Right renal cortex interstitium (tissue), 3 donors: ENCODE results near the gene C10orf105. TPM values are rescaled to one million over a fixed set of nuclear protein-coding genes. Genes with fewer than 3 reads are reported as not detected.

Experiments used
- DNase-seq, 3 donors: peaks; one replicate each; pipeline ENCODE4 v3.0.0-alpha.2; 2013; ENCODE audit warnings: low read depth in 3 of 3, low spot score in 2 of 3
- polyA plus RNA-seq, 3 donors: library from polyadenylated mRNA; unstranded; fragments of 120-200 nt; gene quantifications; one replicate each; pipeline ENCODE4 v1.2.1, GENCODE V29; 2013; ENCODE audit not compliant: insufficient read length in 3 of 3

C10orf105 gene
- polyA plus RNA-seq, 3 donors: 0.04 to 0.17 (median 0.06) TPM

DNA sequence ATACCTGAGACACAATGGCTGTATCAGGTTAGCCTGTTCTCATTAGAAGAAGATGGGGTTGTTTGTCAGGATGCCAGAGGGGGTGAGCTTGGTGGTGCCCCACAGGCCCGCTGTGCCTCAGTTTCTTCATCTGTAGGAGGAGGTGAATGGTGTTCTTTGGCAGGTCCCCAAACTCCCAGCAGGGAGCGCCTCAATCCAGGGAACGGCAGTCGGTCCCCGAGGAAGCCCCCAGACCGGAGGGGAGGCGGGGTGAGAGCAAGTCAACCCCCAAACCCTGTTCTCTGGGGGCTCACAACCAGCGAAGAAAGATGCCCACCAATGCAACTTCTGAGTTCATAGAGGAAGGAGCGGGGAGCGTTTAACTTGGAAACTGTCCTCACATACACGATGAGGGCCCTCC is 16.0 kb downstream of the C10orf105 start:
- no peak for DNase-seq

DNA sequence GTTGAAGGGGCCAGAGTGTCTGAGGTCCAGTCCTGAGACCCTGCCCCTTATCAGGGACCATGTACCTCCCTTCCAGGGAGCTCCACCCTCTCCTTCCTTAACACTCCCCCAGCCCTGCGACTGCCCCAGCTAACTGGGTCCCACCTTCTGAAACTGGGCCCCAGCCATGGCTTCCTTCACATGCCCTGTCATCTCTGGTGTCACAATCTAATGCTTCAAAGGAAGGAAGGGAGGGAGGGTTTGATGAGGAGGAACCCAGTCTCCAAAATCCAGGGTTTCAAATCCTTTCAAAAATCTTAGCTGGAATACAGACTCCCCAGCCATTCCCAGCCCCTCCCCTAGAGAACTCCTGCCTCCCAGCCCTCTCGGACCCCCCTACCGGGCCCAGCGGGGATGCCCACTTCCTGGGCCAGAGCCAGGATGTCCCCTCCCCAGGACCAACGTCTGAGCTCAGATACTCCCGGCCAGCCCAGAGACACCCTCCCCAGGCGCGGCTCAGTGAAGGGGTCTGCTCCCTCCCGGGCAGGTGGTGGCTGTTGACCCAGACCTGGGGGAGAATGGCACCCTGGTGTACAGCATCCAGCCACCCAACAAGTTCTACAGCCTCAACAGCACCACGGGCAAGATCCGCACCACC is 18.0 kb downstream of the C10orf105 start:
- no peak for DNase-seq

DNA sequence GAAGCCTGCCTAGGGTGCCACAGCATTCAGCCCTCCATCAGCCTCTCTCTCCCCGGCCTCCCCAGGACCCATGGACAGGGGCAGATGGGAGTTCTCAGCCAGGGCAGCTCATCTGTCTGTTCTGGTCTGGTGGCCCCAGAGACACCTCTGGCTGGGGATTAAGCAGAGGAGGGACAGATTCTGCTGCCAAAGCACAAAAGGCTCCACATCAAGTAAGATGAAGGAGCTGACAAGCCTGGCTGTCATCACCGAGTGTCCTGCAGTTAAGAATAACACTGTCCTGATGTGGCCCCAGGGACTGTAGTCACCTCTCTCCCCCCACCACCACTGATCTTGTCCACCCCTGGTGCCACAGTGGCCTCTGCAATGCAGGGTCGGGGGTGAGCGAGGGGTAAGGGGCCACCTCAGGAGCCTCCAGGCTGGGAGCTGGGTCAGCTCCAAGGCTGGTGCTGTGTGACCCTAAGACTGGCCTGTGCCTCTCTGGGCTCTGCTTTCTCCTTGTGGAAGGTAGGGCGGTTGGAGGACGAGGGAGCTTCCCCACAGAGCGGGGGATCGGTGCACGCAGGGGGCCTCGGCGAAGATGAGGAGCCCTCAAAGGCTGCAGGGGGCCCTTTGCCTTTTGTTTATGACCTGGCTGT is 18.7 kb downstream of the C10orf105 start:
- no peak for DNase-seq

DNA sequence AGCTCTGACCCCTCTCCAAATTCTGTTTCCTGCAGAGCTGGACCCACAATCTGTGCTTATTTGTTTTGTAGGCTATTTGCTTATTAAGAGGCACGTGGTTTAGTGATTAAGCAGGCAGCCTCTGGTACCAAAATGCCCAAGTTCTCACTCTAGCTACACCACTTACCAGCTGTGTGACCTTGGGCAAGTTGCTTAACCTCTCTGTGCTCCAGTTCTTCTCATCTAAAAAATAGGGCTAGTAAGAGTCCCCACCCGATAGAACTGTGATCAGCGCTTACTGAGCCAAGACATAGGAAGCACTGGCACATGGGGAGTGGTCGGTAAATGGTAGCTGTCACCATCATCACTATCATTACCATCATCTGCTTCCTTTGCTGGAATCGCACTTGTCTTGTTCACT is 20.8 kb downstream of the C10orf105 start:
- DNase-seq: no peak

DNA sequence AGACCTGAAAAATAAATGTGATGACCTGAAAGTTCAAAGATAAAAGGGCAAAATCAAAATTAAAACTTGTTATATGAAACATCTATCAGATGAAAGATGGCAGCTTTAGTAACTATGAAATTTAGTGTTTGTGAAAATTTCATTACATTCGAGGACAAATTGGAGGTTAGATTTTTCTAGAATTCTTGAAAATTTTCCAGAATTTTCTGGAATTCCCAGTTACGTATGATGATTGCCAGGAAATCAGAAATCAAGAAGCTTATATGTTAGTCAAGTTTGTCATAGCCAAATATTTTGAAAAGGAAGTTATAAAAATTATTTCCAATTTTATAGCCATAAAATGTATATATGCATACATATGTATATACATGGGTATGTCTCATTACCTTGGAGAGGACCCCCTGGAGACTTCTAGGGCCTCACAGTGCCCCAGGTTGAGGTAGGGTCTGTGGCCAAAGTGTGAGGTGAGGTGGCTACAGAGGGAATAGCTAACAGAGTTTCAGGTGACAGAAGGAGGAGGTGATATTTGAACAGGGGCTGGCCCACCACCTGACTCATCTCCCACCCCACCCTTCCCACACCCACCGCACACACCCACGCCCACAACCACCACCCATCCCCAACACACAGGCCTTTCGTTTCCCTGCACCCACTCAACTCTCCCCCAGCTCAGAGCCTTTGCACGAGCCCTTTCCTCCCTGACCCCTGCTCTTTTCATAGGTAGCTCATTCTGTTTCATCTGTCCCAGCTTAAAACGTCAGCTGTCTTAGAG is 21.5 kb downstream of the C10orf105 start:
- no peak for DNase-seq

DNA sequence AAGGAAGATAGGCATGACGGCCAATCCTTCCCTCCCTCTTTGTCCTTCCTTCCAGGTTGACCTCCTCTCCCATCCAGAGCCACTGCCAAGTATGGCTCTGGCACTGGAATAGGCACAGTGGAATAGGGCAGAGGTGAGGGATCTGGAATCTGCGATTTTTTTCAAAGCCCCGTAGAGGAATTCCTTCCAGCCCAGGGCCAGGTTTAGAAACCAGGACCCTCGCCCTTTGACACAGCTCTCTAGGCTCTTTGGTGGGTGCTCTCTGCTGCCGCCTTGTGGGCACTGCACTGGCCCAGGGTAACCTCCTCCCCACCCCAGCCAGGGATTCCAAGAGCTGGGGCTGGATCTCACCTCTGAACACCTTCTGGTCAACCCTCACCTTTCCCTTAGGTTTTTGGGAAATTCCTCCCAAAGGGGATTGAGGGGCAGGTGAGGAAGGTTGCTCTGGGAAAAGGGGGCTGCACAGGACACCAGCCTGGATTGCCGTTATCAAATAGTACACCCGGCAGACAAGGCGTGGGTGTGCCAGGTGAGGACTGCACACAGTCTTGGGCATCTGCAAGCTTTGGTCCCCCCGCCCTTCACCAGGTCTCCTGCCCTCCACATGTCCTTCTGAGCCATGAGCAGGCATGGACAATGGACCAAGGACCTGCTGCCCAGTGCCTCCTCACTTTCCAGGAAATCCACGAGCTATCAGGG is 22.8 kb downstream of the C10orf105 start:
- DNase-seq: no peak

DNA sequence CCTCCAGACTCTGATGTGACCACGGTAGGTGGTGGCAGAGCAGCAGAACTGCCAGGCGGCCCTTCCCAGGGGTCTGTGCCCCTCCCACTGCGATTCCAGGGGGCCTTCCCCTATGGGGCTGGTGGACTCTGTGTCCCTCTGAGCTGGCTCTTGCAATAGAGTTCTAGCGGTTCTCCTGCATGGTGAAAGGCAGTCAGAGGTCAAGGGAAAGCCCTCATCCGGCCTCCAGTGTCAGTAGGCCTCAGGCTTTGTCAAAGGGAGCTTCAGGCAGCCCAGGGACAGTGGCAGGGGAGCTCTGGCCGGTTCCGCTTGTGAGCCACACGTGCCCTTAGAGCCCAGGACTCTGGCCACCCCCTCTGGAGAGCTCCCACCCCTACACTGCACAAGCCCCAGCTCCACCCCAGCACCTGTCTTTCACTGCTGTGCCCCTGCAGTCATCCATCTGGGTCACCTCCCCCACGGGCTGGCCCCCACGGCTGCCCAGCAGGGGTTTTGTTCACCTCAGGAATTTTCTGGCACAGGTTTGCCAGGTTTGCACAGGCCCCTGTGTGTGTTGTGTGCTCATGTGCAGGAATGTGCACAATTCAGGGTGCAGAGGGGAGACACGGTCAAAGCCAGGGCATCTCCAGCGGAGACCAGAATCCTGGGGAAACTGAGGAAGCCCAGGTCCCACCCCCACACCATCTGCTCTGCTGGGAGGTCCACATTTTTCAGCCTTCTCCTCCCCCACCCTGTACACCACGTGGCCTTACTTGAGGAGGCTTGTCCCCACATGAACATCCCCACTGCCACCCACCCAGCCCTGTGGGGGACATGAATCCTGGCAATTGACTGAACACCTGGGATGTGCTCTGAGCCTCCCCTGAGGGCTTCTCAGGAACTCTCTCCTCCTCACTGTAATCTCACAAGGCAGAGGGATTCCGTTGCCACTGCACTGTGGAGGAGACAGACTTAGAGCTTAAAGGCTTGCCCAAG is 23.8 kb downstream of the C10orf105 start:
- no peak for DNase-seq

DNA sequence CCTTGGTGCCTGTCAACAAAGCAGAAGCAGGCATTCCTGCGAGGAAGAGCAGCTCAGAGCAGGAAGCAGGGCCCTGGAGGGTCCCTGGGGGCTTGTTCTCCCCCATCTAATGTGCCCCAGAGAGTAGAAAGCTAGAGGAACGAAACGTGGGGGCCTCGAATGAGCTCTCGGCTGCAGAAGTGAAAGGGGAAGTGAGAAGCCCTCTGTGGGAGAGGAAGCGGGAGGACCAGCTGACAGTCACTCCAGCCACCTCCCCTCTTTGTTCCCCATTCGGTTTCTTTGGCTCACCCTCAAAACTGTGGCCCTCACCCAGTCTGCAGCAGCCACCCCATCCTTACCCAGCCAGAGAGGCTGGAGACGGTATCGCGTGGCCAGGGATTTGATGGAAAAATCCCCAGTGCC is 25.0 kb downstream of the C10orf105 start:
- no peak for DNase-seq

DNA sequence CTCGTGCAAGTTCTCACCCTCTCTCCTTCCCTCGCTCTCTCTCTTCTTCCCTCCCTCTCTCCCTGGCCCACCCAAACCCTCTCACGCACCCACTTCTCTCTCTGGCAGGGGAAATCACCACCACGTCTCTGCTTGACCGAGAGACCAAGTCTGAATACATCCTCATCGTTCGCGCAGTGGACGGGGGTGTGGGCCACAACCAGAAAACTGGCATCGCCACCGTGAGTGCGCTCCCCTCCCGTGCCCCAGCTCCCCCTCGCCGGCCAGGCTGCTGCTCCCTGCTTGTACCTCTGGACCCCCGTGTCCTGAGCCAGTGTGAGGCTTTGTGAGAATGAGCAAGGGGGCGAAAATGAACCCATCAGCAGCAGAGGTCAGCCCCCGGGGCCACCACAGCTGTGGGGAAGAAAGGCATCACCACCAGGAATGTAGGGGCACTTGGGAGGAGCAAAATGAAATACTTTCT is 25.5 kb downstream of the C10orf105 start:
- DNase-seq: no peak

DNA sequence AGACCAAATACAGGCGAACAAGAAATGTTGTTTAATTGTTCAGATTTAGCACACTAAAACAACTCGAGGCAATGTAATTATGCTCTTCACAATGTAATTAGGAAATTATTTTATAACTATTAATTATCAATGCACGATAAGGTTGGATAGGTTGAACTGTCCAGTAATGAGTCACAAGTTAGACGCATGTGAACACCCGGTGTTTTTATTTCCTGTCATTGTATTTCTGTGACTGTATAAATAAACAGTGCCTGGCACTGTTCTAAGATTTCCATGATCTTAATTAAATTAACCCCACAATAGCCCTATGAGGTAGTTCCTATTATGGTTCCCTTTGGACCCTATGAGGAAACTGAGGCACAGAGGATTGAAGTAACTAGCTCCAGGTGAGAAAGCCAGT is 26.2 kb downstream of the C10orf105 start:
- DNase-seq: no peak

DNA sequence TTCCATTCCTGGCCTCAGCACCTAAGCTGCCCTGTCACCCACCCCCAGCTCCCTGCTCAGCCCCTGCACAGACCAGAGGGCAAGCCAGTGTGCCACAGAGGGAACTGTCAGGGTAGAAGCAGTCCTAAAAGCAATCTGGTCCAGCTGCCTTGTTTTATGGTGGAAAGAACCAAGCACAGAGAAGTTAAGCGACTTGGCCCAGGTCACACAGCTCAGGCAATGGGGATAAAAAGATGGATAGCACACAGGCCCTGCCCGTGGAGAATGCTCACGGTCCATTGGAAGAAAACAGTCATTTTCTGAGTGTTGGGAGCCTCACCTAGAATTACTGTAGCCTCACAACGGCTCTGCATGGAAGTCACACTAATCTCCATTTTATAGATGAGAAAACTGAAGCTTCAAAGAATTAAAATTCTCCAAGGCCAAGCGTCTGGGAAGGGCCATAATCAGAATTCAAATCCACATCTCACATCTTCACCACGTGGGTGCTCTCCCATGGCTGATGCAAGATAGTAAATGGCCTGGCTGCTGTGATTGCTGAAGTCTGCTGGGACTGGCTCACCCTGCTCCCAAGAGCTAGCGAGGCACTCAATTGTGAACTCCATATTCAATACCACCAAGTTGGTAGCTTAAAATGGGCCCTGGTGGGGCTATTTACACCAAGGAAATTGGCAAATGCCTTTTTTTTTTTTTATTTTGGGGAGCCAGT is 26.8 kb downstream of the C10orf105 start:
- no peak for DNase-seq

DNA sequence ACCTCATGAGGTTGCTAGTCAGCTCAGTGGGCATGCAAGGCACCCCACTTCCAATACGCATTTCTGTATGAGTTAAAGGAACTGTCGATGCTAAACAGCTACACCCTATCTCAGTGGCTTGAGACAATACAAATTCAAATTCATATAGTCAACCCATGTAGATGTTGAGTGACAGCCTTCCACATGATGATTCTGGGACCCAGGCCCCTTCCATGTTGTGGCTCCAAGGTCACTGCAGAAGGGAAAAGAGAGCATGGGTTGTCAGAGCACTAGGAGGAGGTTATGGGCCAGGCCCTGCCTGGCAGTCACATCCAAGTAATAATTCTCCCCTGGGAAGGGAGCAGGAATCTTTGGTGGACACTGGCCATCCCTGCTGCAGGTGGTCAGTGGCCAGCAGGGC is 28.2 kb downstream of the C10orf105 start:
- DNase-seq: no peak

DNA sequence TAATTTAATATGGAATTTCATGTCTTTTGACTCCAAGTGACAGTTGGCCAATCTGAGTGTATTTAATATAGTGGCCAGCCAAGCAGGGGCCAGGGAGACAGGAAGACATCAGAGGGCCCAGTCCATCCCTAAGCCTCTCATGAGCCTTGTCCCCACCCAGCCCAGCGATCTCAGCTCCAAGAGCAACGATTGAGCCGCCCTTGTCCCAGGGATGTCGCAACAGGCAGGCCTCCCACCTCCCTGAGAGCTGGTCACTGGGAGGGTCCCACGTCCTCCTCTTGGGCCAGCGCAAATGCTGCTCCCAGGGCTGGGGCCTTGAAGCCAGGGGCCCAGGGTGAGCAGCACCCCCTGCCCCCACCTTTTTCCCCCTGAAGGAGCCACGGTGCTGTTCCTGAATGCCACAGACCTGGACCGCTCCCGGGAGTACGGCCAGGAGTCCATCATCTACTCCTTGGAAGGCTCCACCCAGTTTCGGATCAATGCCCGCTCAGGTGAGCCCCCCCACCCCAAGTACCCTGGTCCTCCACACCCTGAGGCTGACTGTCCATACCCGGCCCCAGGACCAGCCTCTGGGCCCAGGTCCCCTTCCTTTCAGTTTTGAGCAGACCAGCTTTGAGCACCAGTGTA is 29.4 kb downstream of the C10orf105 start:
- no peak for DNase-seq

DNA sequence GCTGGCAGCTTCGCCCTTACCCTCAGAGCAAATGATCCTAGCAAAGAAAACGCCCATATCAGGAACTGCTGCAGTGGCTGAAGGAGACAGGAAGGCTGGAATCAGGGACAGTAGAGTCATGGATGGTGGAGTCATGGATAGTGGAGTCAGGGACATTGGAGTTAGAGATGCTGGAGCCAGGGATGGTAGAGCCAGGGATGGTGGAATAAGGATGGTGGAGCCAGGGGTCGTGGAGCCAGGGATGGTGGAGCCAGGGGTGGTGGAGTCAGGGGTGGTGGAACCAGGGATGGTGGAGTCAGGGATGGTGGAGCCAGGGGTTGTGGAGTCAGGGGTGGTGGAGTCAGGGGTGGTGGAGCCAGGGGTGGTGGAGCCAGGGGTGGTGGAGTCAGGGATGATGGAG is 31.3 kb downstream of the C10orf105 start:
- DNase-seq: no peak

DNA sequence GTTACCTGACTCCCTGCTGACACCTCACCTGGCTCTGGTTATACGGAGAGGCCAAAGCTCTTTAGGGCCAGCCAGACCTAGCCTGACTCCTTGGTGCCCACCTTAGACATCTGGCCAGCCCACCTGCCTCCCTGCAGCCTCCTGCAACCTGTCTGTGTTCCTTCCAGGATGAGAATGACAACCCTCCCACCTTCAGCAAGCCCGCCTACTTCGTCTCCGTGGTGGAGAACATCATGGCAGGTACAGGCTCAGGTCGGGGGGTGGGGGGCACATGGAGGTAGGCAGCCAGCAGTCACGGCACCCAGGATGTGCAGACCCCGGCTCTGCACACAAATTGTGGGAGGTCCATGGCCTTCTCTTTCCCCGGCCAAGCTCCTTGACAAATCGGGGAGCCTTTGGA is 32.1 kb downstream of the C10orf105 start:
- DNase-seq: no peak

DNA sequence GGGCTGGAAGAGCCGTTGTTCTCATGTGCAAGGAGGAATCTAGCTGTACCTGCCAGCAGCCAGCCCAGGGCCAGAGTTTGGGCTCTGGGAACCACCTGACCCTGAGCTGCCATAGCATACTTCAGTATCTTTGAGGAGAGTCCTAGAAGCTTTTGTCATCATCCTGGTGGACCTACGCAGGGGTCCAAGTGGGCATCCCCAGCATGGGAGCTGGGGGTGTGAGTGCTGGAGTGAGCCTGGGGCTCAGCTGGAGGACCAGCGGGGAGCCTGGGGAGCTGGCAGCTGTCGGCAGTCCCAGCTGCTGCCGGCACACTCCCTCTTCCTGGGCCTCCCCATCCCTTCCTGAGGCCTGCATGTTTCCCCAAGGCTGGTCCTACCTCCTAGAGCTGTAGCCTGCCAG is 32.5 kb downstream of the C10orf105 start:
- DNase-seq: no peak

DNA sequence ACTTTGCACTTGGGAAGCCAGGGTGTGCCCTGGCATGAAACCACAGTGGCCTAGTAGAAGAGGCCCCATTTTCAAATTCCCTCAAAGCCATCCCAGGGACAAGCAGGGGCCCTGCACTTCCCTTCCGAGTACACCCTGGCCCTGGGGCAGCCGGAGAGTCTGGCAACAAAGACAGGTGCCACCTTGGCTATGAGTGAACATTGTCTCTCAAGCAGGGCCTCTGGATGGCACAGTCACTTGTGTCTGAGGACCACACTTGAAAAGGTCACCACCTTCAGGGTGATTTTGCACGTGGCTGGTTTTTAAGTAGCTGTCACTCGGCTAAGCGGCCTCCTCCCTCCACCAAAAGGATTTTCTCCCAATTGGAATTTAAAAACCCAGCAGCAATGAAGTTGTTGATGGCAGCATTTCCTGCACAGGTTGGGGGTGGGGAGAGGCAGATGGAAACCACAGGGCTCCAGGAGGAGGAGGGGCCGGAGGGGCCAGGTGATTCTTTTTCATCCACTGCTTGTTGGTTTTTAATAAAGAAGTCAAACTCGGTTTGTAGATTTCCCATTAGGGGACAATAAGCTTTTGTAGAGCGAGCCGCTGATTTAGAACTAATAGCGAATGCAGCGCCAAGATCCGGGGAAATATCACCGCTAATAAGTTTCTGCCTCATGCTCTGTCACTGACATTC is 33.9 kb downstream of the C10orf105 start:
- DNase-seq: no peak

DNA sequence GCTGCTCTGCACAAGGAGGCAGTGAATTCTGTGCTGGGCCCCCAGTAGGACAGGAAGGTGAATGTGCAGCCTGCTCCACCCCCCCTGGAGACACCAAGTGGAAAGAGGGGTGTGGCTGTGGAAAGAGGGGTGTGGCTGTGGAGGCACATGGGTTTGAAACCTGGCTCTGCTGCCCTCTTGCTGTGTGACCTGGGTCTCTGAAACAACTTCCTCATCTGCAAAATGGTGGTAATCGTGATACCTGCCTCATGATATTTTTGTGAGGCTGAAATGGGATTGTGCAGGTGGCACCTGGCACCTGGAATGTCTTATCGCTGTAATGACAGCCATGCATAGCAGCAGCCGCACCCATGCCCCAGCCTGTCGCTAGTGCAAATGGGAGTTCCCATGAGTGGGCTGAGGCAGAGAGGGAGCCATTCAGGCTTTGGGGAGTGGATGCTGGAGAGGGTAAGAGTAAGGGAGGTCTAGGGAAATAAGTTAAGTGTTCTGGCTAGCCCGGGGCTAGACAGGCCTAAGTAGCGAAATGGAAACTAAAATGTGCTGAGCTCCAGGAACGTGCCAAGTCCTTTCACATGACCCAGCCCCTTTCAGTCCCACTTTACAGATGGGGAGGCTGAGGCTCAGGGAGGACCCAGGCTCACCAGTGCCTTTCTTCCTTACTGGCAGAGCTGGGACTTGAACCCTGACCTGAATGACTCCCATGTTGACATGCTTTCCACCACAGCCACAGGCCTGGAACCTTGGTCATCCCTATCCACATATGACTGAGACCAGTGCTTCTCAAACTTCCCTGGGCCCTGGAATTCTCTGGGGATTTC is 35.0 kb downstream of the C10orf105 start:
- DNase-seq: no peak
